ENCODE results near the gene ACOXL.

Gene ACOXL

DNA sequence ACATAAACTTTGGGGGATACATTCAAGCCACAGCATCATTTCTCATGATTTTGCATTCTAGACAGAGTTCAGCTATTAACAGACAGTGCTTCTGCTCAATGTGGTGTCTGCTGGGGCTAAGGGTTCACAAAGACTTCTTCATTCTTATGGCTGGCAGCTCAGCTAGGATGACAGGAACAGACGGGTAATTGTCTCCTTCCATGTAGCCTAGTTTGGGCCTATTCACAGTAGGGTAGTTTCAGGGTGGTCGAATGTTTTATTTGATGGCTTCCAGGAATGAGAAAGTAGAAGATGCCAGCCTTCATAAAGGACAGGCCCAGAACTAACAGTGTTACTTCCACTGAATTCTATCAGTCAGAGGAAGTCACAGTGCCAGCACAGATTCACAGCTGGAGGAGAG is 362.3 kb downstream of the ACOXL start:
- no peak overlapping the region for H3K4me3 ChIP-seq (ENCODE audit: low read depth, low read length)
- no peak for DNase-seq (ENCODE audit: low read depth)
- TF ChIP-seq, protein P1, sequence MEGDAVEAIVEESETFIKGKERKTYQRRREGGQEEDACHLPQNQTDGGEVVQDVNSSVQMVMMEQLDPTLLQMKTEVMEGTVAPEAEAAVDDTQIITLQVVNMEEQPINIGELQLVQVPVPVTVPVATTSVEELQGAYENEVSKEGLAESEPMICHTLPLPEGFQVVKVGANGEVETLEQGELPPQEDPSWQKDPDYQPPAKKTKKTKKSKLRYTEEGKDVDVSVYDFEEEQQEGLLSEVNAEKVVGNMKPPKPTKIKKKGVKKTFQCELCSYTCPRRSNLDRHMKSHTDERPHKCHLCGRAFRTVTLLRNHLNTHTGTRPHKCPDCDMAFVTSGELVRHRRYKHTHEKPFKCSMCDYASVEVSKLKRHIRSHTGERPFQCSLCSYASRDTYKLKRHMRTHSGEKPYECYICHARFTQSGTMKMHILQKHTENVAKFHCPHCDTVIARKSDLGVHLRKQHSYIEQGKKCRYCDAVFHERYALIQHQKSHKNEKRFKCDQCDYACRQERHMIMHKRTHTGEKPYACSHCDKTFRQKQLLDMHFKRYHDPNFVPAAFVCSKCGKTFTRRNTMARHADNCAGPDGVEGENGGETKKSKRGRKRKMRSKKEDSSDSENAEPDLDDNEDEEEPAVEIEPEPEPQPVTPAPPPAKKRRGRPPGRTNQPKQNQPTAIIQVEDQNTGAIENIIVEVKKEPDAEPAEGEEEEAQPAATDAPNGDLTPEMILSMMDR (conservative IDR thresholded peaks at IDR 0.05; ENCODE audit: low read depth, low read length): no peak

DNA sequence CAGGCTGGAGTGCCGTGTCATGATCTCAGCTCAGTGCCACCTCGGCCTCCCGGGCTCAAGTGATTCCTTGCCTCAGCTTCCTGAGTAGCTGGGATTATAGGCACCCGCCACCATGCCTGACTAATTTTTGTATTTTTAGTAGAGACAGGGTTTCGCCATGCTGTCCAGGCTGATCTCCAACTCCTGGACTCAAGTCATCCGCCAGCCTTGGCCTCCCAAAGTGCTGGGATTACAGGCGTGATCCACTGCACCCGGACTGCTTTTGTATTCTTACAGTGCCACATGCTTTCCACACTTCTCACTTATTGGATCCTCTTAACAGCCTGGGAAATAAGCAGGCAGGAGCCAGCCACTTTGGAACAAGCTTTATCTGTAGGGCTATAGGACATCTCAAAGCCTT is 363.1 kb downstream of the ACOXL start:
- no peak for DNase-seq (ENCODE audit: low read depth)
- H3K4me3 ChIP-seq (ENCODE audit: low read depth, low read length): no peak overlapping the region
- TF ChIP-seq, protein P1 (conservative IDR thresholded peaks at IDR 0.05; ENCODE audit: low read depth, low read length): no peak

DNA sequence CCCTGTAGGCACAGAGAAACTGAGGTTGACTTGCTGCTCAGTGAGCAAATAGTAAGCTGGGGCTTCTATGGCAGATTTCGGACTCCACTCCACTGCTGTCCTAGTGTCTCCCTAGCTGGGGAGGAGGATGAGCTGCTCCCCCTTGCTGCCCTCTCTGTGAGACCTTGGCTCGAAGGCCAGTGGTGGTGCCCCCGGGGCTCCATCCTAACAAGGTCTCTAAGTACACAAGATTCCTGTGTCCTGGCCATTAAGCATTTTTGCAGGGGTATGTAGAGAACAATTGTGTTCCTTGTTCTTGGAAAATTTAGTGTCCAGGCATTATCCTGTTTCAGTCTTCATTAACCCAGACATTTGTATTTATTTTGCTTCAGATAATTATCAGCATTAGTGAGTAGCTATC is 367.0 kb downstream of the ACOXL start:
- no peak overlapping the region for H3K4me3 ChIP-seq (ENCODE audit: low read depth, low read length)
- no peak for DNase-seq (ENCODE audit: low read depth)
- TF ChIP-seq, protein P1 (conservative IDR thresholded peaks at IDR 0.05; ENCODE audit: low read depth, low read length): no peak

GRCh38 chr2:111100087-111100764 is 367.9 kb downstream of the ACOXL start:
- no peak overlapping the region for H3K4me3 ChIP-seq (ENCODE audit: low read depth, low read length)
- TF ChIP-seq, protein P1 (conservative IDR thresholded peaks at IDR 0.05; ENCODE audit: low read depth, low read length): no peak
- no peak for DNase-seq (ENCODE audit: low read depth)

GRCh38 chr2:111100765-111101162 is 368.4 kb downstream of the ACOXL start:
- no peak overlapping the region for H3K4me3 ChIP-seq (ENCODE audit: low read depth, low read length)
- DNase-seq (ENCODE audit: low read depth): no peak
- TF ChIP-seq, protein P1 (conservative IDR thresholded peaks at IDR 0.05; ENCODE audit: low read depth, low read length): no peak

DNA sequence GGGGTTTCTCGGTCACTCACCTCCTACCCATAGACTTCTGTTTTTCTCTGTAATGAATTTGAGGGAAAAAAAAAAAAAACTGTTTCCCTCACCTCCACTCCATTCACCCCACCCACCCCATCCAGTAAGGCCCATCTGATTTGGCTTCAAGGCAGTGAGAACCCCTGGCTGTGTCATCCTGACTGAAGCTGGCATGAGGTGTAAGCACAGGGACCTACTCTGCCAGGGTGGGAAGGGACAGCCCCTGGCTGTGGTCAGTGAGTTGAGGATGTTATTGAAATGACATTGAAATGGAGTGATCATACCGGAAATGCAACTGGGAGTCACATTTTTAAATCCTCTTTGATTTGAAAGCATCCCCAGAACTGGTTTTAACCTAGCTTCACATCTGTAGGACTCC is 369.2 kb downstream of the ACOXL start:
- no peak for DNase-seq (ENCODE audit: low read depth)
- H3K4me3 ChIP-seq (ENCODE audit: low read depth, low read length): no peak overlapping the region
- TF ChIP-seq, protein P1 (conservative IDR thresholded peaks at IDR 0.05; ENCODE audit: low read depth, low read length): no peak

DNA sequence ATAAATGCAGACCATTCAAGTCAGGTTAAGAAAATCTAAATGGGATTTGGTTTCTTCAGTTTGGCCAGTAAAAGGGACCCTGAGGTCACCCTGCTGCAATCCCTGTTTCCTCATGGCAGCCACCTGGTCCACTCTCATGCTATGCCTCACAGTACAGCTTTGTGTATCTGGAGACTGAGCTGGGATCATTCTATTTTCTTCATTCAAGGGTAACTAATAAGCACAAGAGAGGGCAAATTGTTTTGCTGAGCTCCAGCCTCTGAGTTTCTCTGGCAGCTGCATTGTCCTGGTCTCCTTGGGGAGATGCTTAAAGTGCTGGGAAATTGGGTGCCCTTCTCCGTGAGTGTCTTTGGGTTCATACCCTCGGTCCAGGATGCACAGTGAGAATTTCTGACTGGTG is 369.8 kb downstream of the ACOXL start:
- H3K4me3 ChIP-seq (ENCODE audit: low read depth, low read length): no peak overlapping the region
- DNase-seq (ENCODE audit: low read depth): no peak
- TF ChIP-seq, protein P1 (conservative IDR thresholded peaks at IDR 0.05; ENCODE audit: low read depth, low read length): no peak
